BJ (cell line): Measurements from ENCODE around the gene VWA8. TPM values are rescaled to one million over a fixed set of nuclear protein-coding genes. Genes with fewer than 3 reads are reported as not detected.

Source experiments
- CTCF ChIA-PET: fragments of 350-600 bp; formaldehyde crosslinking; extraction: SDS; loops from one replicate; lab custom pipeline; 2021; ENCODE audit warnings: antibody characterized with exemption, inconsistent platforms; lab: Yijun Ruan, JAX
- POLR2A ChIA-PET: fragments of 300-600 bp; sonication (Branson Sonifier 250); formaldehyde crosslinking; extraction: SDS; loops from one replicate; lab custom pipeline; 2021; ENCODE audit warnings: antibody characterized with exemption; lab: Charles Lee
- DNase-seq: peaks from one replicate; pipeline ENCODE4 v3.0.0-alpha.2; 2011; ENCODE audit warnings: low read depth
- H3K27me3 ChIP-seq: 2 replicates; pipeline ENCODE4 v1.6.0; 2011; ENCODE audit warnings: low read length; ENCODE audit not compliant: control insufficient read depth, insufficient read depth
- H3K36me3 ChIP-seq: 2 replicates; pipeline ENCODE4 v1.5.1; 2011; ENCODE audit warnings: low read length; ENCODE audit not compliant: control insufficient read depth, insufficient read depth
- H3K4me3 ChIP-seq: 2 replicates; pipeline ENCODE4 v1.5.1; 2011; ENCODE audit warnings: low read depth, mild to moderate bottlenecking, control low read depth, low read length
- CTCF ChIP-seq: IDR thresholded peaks from 2 replicates; pipeline ENCODE4 v1.5.1; 2011; ENCODE audit warnings: low read depth, mild to moderate bottlenecking, control low read depth, inconsistent platforms, low read length, moderate library complexity; ENCODE audit not compliant: insufficient read depth
- polyA plus RNA-seq: library from polyadenylated mRNA; depleted of rRNA; stranded (reverse); fragments of >200 nt; gene quantifications from 2 replicates; pipeline ENCODE4 v1.2.3, GENCODE V29; 2011

VWA8 gene
- polyA plus RNA-seq, 1 experiment: 5.9 TPM

DNA sequence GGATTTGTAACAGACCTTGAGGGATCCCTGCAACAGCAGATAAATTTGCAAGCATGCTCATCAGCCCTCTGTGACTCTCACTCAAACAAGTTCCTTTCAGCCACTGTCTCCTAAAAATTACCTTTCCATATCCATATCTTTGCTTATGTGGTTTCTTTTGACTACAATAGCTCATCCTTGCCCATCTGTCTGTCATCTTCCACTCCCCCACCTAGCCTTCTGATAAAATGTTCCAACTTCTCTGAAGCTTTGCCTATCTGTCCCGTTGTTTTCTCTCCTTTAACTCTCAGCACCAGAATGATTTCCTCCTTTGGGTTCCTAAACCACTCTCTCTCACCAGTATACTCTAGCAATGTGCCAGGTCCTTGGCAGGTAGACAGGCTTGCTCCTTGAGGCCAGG lies 194.5 kb downstream of the VWA8 start:
- Histone ChIP-seq H3K4me3 (no peak overlapping the region), H3K36me3 (no peaks in the 10 kb centered on the region), H3K27me3 (no peaks in the 10 kb centered on the region)
- ChIA-PET CTCF (no interaction called here), POLR2A (no interaction called here)
- DNase-seq: no peak
- TF ChIP-seq CTCF: no peak

DNA sequence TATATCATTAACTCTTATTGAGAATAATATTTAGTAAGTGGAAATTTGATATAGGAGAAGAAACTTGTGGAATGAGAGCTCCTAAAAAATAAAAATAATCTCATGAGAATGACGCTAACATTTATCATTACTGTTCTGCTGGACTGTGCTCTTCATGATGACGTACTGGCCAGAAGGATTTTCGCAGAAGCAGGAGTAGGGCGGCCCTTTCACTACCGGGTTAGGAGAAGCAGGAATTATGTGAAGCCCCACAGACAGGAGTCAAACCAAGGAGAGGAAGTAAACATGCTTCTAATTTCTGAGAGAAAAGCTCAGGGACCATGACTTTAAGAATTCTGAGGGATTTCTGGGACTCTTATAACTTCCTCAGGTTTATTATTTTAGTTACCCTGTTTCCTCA lies 195.1 kb downstream of the VWA8 start:
- ChIA-PET POLR2A (no interaction called here), CTCF (interaction anchor here (0.7 kb wide), 1 partner anchor 97 kb away, joined by 3 read pairs; no protein-coding TSS in a partner anchor)
- TF ChIP-seq CTCF: no peak

DNA sequence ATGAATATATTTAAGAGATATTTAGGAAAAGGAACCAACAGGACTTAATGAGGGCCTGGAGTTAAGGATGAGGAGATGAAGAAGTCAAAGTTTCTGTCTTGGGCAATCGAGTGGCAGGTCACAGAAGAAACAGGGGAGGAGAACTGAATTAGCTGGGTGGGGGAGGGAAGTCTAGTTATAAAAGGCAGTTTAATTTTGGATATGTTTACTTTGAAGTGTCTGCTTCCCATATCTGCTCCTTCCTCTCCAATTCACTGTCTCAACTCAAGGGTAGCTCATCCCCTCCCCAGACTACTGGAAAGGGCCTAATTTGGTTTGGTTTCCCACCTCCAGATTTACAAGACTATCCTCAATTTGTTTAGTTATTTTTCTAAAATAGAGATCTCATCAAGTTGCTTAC lies 195.9 kb downstream of the VWA8 start:
- no peak for TF ChIP-seq CTCF
- ChIA-PET CTCF (no interaction called here), POLR2A (no interaction called here)
- DNase-seq: no peak
- Histone ChIP-seq H3K4me3 (no peak overlapping the region), H3K36me3 (no peaks in the 10 kb centered on the region), H3K27me3 (no peaks in the 10 kb centered on the region)

More for the DNA sequence above, 195.1 kb downstream of the VWA8 start:
- H3K27me3 ChIP-seq: no peaks in the 10 kb centered on the region
- H3K36me3 ChIP-seq: no peaks in the 10 kb centered on the region
- DNase-seq: no peak
- no peak overlapping the region for H3K4me3 ChIP-seq

- no peak for TF ChIP-seq CTCF
- H3K4me3 ChIP-seq: no peak overlapping the region
- H3K27me3 ChIP-seq: no peaks in the 10 kb centered on the region
- POLR2A ChIA-PET: no interaction called here
- no peak for DNase-seq
- CTCF ChIA-PET: no interaction called here
- H3K36me3 ChIP-seq: no peaks in the 10 kb centered on the region
These were observed 196.4 kb downstream of the VWA8 start for GRCh38 chr13:41764558-41764957.

- no peak for DNase-seq
- ChIA-PET CTCF (interaction anchor here (1.4 to 1.7 kb wide), 2 partner anchors 10 to 17 kb away, joined by 4 to 7 read pairs; no protein-coding TSS in a partner anchor), POLR2A (no interaction called here)
- no peaks in the 10 kb centered on the region for H3K36me3 ChIP-seq
- TF ChIP-seq CTCF: no peak
- H3K27me3 ChIP-seq: no peaks in the 10 kb centered on the region
- no peak overlapping the region for H3K4me3 ChIP-seq
These were observed 197.1 kb downstream of the VWA8 start for GRCh38 chr13:41763782-41764181.
